K562 (cell line): ENCODE data around the gene SLC46A3. TPM values are rescaled to one million over a fixed set of nuclear protein-coding genes. Genes with fewer than 3 reads are reported as not detected.
A peak's percentile ranks its signal among the peaks of the same experiment; 100 is the strongest.

ENCODE experiments used
- CREB1 ChIP-seq, 2 experiments: sonication (generic) in 1 of 2; formaldehyde crosslinking in 1 of 2; IDR thresholded peaks; 2 replicates each; pipeline versions ENCODE4 v1.6.1 to v1.8.0; 2012 to 2022; ENCODE audit warnings: inconsistent platforms in 1 of 2, mild to moderate bottlenecking in 1 of 2, missing genetic modification reagents in 1 of 2, moderate library complexity in 1 of 2
- CREBBP ChIP-seq: IDR thresholded peaks from one replicate; pipeline ENCODE4 v1.6.1; 2012; ENCODE audit warnings: low read depth, mild to moderate bottlenecking, control low read depth, inconsistent platforms, low read length
- ELF4 ChIP-seq: fragments of 450-650 bp; formaldehyde crosslinking; IDR thresholded peaks from 2 replicates; pipeline ENCODE4 v1.4.0; 2022; ENCODE audit warnings: missing genetic modification characterization
- NCOA1 ChIP-seq: fragments of 450-650 bp; IDR thresholded peaks from 2 replicates; pipeline ENCODE4 v1.6.1; 2016; ENCODE audit warnings: low read depth
- PTBP1 ChIP-seq: fragments of 200-400 bp; formaldehyde crosslinking; IDR thresholded peaks from 2 replicates; pipeline ENCODE4 v1.6.1; 2017; ENCODE audit warnings: low read depth, low read length
- RBM39 ChIP-seq: fragments of 200-400 bp; formaldehyde crosslinking; optimal IDR thresholded peaks from 2 replicates; pipeline ENCODE3; 2018; ENCODE audit warnings: low read depth, low read length
- RFX5 ChIP-seq: IDR thresholded peaks from 2 replicates; pipeline ENCODE4 v1.6.1; 2011; ENCODE audit warnings: low read depth, mild to moderate bottlenecking, improper control_type of control experiment, low read length
- SMAD1 ChIP-seq: fragments of 150-350 bp; IDR thresholded peaks from 2 replicates; pipeline ENCODE4 v1.6.1; 2014; ENCODE audit warnings: low read length, low read depth; ENCODE audit not compliant: partially characterized antibody
- SRSF7 ChIP-seq: fragments of 200-400 bp; formaldehyde crosslinking; optimal IDR thresholded peaks from 2 replicates; pipeline ENCODE3; 2017; ENCODE audit warnings: mild to moderate bottlenecking, low read depth, low read length
- SRSF9 ChIP-seq: fragments of 200-400 bp; formaldehyde crosslinking; IDR thresholded peaks from 2 replicates; pipeline ENCODE4 v1.6.1; 2017; ENCODE audit warnings: low read depth, low read length, borderline replicate concordance
- TFAM ChIP-seq: fragments of 250-450 bp; sonication (Bioruptor Pico); conservative IDR thresholded peaks from 2 replicates; pipeline ENCODE4 v1.5.0; 2021; ENCODE audit warnings: mild to moderate bottlenecking, moderate library complexity
- ZC3H11A ChIP-seq: IDR thresholded peaks from 2 replicates; pipeline ENCODE4 v1.6.1; 2012; ENCODE audit warnings: low read depth, low read length, improper control_type of control experiment
- ZKSCAN3 ChIP-seq: fragments of 250-450 bp; sonication (Bioruptor Pico); IDR thresholded peaks from 2 replicates; pipeline ENCODE4 v1.4.0; 2020
- ZNF280A ChIP-seq: fragments of 450-650 bp; IDR thresholded peaks from 2 replicates; pipeline ENCODE4 v1.6.1; 2018; ENCODE audit warnings: mild to moderate bottlenecking, low read depth; ENCODE audit not compliant: partially characterized antibody
- polyA plus RNA-seq, 8 experiments: library from polyadenylated mRNA; depleted of rRNA in 4 of 8; stranded (reverse) in 5 of 8; unstranded in 3 of 8; fragments of >200 nt; fragmentation: Nextera tagmentation in 2 of 8; fragmentation: Illumina TruSeq in 1 of 8; extraction: Ambion mirVana in 2 of 8; extraction: Trizol in 1 of 8; gene quantifications; 2 replicates each; pipeline versions ENCODE4 v1.2.1 to v1.2.3, GENCODE V29; 2011 to 2014; ENCODE audit warnings: inconsistent platforms in 1 of 8, missing spikeins in 1 of 8
- total RNA-seq, 7 experiments: library from RNA; depleted of rRNA in 6 of 7; stranded (reverse); fragments of >200 nt in 6 of 7; fragmentation: Illumina TruSeq in 2 of 7; extraction: Trizol in 2 of 7; gene quantifications; 2 replicates each; pipeline versions ENCODE4 v1.2.1 to v1.2.3, GENCODE V29; 2011 to 2021; ENCODE audit warnings: low replicate concordance in 1 of 7
- TF ChIP-seq, protein P1 (sequence below), 2 experiments: fragments of 450-650 bp in 1 of 2; sonication (generic) in 1 of 2; formaldehyde crosslinking in 1 of 2; IDR thresholded peaks; 2 replicates each; pipeline versions ENCODE4 v1.7.1 to v1.9.0; 2016 to 2022; ENCODE audit warnings: inconsistent platforms in 1 of 2, mild to moderate bottlenecking in 1 of 2, missing genetic modification reagents in 1 of 2

The SLC46A3 gene
- total and polyA plus RNA-seq, 9 of the 15 experiments (the other 6 are each of a cell fraction or from before 2014, with no cell fraction given): 0.14 to 1.2 (median 0.51) TPM

GRCh38 chr13:28658796-28659620, 59.8 kb downstream of the SLC46A3 start, which contains the start of gene POMP (continued):
- TF ChIP-seq CREB1 (IDR thresholded peaks at IDR 0.05): no peak
- peak; percentile 66 for TF ChIP-seq CREB1 (CRISPR knock-in tag; IDR thresholded peaks at IDR 0.05)
- TF ChIP-seq CREBBP: no peak
- no peak for TF ChIP-seq SRSF7
- TF ChIP-seq TFAM: no peak
- TF ChIP-seq RBM39: no peak
- TF ChIP-seq SMAD1: no peak
- TF ChIP-seq ZNF280A: no peak
- no peak for TF ChIP-seq ZKSCAN3 (CRISPR knock-in tag)
- no peak for TF ChIP-seq ZC3H11A
- peak; percentile 44; the same call in 1 of the 2 replicates for TF ChIP-seq NCOA1
- no peak for TF ChIP-seq SRSF9
- TF ChIP-seq, protein P1, sequence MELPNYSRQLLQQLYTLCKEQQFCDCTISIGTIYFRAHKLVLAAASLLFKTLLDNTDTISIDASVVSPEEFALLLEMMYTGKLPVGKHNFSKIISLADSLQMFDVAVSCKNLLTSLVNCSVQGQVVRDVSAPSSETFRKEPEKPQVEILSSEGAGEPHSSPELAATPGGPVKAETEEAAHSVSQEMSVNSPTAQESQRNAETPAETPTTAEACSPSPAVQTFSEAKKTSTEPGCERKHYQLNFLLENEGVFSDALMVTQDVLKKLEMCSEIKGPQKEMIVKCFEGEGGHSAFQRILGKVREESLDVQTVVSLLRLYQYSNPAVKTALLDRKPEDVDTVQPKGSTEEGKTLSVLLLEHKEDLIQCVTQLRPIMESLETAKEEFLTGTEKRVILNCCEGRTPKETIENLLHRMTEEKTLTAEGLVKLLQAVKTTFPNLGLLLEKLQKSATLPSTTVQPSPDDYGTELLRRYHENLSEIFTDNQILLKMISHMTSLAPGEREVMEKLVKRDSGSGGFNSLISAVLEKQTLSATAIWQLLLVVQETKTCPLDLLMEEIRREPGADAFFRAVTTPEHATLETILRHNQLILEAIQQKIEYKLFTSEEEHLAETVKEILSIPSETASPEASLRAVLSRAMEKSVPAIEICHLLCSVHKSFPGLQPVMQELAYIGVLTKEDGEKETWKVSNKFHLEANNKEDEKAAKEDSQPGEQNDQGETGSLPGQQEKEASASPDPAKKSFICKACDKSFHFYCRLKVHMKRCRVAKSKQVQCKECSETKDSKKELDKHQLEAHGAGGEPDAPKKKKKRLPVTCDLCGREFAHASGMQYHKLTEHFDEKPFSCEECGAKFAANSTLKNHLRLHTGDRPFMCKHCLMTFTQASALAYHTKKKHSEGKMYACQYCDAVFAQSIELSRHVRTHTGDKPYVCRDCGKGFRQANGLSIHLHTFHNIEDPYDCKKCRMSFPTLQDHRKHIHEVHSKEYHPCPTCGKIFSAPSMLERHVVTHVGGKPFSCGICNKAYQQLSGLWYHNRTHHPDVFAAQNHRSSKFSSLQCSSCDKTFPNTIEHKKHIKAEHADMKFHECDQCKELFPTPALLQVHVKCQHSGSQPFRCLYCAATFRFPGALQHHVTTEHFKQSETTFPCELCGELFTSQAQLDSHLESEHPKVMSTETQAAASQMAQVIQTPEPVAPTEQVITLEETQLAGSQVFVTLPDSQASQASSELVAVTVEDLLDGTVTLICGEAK (IDR thresholded peaks at IDR 0.05): peak; percentile 98
- TF ChIP-seq, protein P1 (CRISPR knock-in tag; IDR thresholded peaks at IDR 0.05): no peak
- no peak for TF ChIP-seq ELF4 (CRISPR knock-in tag)
- TF ChIP-seq PTBP1: no peak
- no peak for TF ChIP-seq RFX5
